GM12892 (cell line): ENCODE measurements around the gene LINC00237.

ENCODE experiments used
- POLR2A ChIP-seq: IDR thresholded peaks from 2 replicates; pipeline ENCODE4 v1.6.1; 2011; ENCODE audit warnings: low read depth, low read length, control low read depth
- POLR2AphosphoS5 ChIP-seq: IDR thresholded peaks from 2 replicates; pipeline ENCODE4 v1.6.1; 2011; ENCODE audit warnings: low read depth, low read length, control low read depth
- TAF1 ChIP-seq: IDR thresholded peaks from 2 replicates; pipeline ENCODE4 v1.6.1; 2011; ENCODE audit warnings: low read depth, mild to moderate bottlenecking, control low read depth, low read length, borderline replicate concordance

DNA sequence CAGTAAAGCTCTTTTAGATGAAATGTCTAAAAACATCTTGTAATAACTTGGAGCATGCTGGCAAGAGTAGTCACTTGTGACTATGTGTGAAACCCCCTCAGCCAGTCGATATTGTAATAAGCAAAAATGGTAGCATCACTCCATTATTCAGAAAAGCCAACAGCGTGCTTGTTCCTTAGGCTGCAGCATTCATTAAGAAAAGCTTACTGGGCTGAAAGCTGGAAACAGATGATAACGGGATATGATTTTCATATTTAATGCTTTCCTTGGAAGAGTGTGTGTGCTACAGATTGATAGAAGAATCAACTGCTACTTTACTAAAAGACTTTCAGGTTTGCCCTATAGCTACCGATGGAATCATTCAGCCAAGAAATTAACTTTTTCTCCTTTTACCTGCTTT, 40.1 kb upstream of the LINC00237 start:
- TF ChIP-seq POLR2A (no peak), TAF1 (no peak), POLR2AphosphoS5 (no peak)
